GM04503 (cell line): ENCODE results near the gene C11orf21.

Experiments
- DNase-seq: peaks from one replicate; pipeline ENCODE4 v3.0.0-alpha.2; 2012; ENCODE audit warnings: low read depth

Gene C11orf21

DNA sequence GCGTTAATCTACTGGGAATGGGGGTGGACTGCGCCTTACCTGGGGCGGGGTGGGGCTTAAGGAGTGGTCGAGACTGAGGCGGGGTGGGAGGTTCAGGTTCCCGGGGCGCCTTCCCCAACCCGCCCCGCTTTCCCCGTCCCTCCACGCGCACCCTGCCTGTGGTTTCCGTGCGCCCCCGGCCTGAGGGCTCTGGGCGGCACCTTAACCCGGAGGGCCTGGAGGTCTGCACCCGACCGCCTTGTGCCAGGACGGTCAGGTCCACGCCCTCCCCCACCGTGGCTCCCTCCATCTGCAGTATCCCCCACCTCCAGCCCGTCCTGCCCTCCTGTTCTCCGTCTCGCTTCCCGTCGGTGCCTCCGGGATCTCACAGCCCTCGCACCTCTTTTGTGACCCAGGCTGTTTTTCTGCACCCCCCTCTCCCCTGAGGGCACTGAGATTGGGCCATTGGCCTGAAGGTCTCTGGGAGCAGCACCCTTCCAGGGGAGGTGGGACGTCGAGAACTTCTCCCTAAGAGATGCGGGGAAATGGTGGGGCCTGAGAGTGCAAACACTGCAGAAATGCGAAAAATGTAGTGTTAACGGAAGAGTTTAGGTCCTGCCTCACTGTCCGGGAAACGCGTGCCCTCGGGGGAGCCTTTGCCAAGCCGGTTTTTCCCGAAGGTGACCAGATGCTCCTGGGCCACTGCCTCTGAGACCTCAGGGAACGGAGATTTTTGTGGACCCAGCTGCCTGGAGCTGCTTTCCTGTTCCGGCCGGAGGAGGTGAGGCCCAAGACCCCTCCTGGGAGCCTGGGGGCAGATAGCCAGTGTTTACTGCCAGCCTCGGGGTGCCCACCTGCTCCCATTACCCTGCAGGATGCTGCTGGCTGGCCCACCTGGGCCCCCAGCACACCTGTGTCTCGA, 30.1 kb downstream of the C11orf21 start:
- DNase-seq, result no peak

DNA sequence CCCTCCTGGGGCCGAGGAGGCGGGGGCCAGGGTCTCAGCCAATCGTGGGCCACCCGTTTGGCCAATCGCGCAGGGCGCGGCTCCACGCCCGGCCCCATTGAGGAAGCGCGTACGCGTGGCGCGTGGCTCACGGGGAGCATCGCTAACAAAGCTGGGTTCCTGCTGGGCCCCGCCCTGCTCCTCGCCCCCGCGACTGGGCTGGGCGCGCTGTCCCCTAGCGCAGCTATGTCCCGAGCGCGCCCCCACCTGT, 30.7 kb downstream of the C11orf21 start:
- no peak for DNase-seq

GRCh38 chr11:2270322-2271076, 31.2 kb downstream of the C11orf21 start, which contains the start of gene ASCL2:
Gene ASCL2, minus strand, starts transcription at chr11:2270588. Its CDS starts 256 bp downstream, at chr11:2270332.
- no peak for DNase-seq

DNA sequence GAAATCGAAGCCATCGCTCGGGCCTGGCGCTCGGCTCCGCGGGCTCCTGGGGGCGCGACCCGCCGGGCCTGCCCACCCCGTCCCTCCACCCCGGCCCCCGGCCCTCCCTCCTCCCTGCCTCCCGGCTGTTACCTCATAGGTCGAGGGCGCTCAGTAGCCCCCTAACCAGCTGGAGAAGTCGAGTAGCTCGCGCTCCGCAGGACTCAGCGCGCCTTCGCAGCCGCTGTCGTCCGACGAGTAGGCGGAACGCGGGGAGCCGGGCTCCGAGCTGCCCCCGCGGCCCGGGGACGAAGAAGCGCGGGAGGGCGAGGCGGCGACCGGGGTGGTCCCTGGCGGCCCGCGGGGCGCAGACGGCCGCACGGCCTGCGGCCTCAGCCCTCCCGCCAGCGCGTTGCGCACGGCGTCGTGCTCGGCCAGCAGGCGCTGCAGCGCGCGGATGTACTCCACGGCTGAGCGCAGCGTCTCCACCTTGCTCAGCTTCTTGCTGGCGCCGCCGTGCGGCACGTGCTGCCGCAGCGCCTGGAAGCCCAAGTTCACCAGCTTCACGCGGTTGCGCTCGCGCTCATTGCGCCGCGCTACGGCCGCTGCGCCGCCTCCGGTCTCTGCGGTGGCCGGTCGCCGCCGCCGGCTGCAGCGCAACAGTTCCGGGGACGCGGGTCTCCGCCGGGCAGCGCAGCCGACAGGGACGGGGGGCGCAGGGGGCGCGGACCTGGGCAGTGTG, 32.0 kb downstream of the C11orf21 start:
- no peak for DNase-seq

- DNase-seq, result no peak
These were observed 32.8 kb downstream of the C11orf21 start for GRCh38 chr11:2268729-2269600.

- DNase-seq, result no peak
These were observed 33.6 kb downstream of the C11orf21 start for GRCh38 chr11:2267851-2268728.

DNA sequence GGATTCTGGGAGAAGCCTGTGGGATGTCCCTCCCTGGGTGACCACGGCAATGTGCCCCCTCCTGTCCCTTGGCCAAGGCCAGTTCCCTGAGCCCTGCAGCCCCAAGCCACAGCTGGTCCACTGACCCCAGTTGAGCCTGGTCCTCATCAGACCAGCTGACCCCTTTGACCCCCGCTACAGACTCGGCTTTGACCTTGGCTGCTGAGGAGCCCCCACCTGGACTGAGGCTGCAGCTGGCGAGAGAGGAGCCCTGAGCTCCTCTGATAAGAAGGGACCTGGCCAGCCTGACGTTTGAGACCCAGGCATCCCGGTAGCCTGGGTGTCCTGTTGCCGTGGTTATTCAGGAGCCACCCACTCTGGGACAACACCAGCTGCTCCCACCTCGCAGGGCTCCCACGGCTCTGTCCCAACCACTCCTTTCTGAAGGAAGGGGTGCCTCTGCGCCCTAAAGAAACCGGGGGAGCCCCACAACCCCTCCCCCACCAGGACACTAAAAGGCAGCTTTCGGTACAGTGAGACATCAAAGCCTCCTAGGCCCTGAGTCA, 34.3 kb downstream of the C11orf21 start:
- no peak for DNase-seq

DNA sequence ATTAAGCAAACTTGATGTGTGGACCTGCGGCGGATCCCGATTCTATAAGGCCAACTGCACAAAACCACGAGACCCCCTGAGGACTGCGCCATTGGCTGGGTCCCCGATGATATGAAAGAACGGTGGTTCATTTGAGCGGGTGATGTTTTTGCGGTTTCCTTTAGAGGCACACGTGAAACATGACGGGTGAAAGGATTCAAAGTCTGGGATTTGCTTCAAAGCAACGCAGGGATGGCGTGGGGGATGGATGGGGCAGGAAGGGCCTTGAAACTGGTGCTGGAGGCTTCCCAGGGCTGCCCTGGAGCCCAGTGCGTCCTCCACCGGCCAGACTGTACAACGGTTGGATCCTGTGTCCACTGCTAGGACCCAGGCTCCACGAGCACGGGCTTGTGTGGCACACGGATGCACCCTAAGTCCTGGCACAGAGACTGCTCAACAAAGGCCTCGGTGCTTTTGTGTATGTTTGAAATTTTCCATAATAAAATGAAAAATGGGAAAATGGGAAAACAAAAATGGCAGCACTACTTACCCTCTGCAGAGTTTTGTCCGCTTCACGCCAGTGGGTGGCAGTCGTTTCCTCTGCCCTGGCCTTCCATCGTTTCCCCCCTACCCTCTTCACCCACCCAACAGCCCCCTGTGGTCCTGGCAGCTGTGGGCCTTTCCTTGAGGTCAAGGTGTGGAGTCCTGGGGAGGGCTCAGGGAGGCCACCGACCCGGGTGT, 35.0 kb downstream of the C11orf21 start:
- no peak for DNase-seq

- DNase-seq, result no peak
These were observed 35.7 kb downstream of the C11orf21 start for GRCh38 chr11:2265854-2266585.

DNA sequence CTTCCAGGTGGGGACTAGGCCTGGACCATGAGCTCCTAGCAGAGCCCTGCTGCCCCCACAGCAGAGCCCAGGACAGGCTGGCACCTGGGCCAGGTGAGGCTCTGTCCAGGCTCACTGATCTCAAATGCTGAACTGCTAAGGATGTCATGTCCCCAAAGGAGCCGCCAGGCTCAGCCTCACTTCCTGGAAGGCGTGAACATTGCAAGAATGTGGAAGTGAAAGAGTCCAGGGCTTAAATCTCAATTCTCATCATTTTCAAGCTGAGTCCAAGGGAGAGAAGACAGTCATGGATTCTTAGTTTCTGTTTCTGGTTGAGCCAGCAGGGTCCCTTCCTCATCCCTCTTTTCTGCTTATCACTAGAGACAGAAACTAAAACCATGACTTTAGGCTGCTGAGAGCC, 36.3 kb downstream of the C11orf21 start:
- no peak for DNase-seq

GRCh38 chr11:2264366-2265053, 37.2 kb downstream of the C11orf21 start:
- no peak for DNase-seq

DNA sequence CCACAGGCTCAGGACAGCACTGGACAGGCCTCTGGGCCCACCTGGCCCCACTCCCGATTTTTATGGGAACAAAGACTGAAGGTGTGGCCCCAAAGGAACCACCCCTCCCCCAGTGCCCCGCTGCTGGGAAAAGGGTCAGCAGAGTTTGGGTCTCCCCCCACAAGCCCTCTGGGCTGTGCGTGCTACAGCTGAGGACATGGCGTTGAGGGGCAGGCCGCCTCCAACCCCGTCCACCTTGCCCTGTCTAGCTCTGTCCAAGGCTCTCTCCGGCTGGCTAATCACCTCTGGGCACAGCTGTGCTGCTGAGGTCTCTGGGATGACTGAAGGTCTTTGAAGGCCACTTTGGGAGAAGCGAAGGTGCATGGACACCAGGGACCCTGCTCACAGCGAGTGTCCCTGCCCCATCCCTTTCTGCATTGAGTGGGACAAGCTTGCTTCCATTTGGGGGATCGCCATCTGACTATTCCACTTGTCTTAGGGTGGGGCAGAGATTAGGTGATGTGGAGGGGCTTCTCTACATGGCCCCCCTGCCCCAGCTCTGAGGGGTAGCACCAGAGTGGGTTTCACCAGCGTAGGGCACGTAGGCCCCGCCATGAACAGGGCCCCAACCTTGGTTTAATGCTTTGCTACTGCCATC, 37.9 kb downstream of the C11orf21 start:
- no peak for DNase-seq

- DNase-seq, result no peak
These were observed 38.6 kb downstream of the C11orf21 start for GRCh38 chr11:2263071-2263565.

DNA sequence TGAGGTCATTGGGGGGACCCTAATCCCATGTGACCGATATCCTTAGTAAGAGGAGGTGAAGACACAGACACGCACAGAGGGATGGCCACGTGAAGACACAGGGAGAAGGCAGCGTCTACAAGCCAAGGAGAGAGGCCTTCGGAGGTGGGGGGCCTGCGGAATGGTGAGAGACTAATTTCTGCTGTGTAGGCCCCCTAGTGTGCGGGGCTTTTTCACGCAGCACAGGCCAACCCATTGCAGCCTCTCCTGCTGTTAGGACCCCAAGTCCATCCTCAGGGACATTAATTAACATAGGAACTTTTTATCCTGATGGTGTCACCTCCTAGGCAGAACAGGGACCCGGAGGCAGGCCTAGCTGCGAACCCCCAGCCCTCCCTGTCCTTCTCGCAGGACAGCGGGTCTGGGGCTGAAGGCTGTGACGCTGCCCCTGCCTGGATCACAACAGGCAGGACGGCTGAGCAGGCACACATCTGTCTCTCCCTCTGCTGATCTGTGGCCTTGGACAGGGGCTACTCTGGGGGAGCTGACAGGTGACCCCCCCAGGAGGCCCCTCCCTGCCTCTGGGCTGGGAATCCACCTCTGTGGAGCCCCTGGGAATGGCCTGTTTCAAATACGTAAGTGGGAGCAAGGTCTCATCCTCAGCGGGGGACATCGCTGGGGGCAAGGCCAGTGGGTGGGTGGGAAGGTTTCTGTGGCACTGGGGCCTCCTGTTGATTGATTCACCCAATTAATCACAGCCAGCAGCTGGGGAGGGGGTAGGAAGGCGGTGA, 39.2 kb downstream of the C11orf21 start:
- DNase-seq, result no peak

DNA sequence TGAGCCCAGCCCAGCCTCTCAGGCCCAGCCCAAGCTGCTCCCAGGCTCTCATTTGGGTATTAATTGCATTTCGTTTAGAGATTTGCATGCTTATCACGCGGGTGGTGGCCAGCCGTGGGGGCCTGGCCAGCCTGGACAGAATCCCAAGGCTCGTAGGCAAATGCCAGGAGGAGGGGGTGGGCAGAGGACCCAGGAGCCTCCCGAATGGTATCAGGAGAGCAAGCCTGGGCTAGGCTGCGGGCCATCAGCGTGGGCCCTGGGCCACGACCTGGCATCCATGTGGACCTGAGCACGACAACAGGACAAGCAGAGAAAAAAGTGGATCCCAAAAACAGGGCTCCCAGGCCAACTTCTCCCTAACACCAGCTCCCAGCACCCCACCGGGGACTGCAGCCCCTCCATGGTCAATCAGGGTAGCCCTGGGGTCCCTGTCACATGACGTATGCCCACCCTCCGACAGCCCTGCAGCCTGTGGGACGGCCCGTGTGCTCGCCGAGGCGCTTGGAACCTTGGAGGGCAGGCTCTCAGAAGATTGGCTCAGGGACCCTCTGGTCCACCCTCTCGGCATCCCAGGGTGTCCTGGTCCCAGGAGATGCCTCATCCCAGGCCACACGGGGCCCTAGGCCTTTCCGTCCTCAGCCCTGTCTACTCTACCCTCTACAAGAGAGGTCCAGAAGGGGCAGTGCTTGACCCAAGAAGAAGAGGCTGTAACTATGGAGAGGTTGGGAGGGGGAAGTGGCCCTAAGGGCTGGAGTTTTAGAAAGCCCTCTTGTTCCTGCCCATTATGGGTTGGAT, 40.1 kb downstream of the C11orf21 start:
- DNase-seq, result no peak
